ENCODE measurements around the gene SLC7A14.
A peak's percentile ranks its signal among the peaks of the same experiment; 100 is the strongest.

The SLC7A14 gene

GRCh38 chr3:170491901-170492300 is 94.0 kb downstream of the SLC7A14 start:
- TF ChIP-seq, protein P1, sequence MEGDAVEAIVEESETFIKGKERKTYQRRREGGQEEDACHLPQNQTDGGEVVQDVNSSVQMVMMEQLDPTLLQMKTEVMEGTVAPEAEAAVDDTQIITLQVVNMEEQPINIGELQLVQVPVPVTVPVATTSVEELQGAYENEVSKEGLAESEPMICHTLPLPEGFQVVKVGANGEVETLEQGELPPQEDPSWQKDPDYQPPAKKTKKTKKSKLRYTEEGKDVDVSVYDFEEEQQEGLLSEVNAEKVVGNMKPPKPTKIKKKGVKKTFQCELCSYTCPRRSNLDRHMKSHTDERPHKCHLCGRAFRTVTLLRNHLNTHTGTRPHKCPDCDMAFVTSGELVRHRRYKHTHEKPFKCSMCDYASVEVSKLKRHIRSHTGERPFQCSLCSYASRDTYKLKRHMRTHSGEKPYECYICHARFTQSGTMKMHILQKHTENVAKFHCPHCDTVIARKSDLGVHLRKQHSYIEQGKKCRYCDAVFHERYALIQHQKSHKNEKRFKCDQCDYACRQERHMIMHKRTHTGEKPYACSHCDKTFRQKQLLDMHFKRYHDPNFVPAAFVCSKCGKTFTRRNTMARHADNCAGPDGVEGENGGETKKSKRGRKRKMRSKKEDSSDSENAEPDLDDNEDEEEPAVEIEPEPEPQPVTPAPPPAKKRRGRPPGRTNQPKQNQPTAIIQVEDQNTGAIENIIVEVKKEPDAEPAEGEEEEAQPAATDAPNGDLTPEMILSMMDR (IDR thresholded peaks at IDR 0.05; ENCODE audit: low read depth, low read length) = no peak
- no peak for DNase-seq (ENCODE audit: extremely low read depth, low read depth)

DNA sequence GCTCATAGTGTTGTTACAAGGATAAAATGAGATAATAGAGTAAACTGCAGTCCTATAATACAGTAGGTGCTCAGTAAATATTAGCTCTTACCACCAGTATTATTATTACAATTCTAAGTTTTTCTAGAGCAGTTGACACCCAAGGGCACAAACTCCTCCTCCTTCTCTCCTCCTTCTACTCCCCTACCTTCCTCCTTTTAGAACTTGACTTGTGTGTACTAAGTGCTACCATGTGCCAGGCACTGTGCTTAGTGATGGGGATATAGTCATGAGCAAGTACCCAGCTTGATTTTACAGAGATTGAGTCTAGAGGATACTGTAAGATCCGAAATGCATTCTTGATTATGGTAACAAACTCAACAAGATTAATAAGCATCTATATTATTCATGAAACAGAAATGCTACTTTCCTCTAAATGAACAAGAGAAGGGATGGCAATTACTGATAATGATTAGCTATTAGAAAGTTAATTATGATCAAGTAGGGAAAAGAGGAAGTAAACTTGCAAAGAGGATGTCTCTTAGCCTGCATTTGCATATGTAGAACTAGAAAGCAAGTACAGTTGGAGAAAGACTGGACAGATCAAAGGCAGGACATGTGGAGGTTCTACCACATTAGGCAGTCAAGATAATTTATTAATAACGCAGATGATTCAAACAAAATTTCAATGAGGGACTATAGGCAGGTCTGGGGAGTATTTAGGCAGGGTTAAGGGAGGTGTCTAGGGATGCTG is 94.9 kb downstream of the SLC7A14 start:
- TF ChIP-seq, protein P1 (IDR thresholded peaks at IDR 0.05; ENCODE audit: low read depth, low read length) = no peak

GRCh38 chr3:170488802-170489201 is 97.1 kb downstream of the SLC7A14 start:
- TF ChIP-seq, protein P1 (IDR thresholded peaks at IDR 0.05; ENCODE audit: low read depth, low read length) = no peak; the same call in 1 of the 2 replicates
- DNase-seq (ENCODE audit: extremely low read depth, low read depth) = peak; percentile 81

More for the DNA sequence above, 94.9 kb downstream of the SLC7A14 start:
- DNase-seq (ENCODE audit: extremely low read depth, low read depth) = no peak

- no peak for DNase-seq (ENCODE audit: extremely low read depth, low read depth)
- TF ChIP-seq, protein P1 (IDR thresholded peaks at IDR 0.05; ENCODE audit: low read depth, low read length) = no peak
These were observed 98.8 kb downstream of the SLC7A14 start for GRCh38 chr3:170487031-170487430.

GRCh38 chr3:170486398-170486797 is 99.5 kb downstream of the SLC7A14 start:
- TF ChIP-seq, protein P1 (IDR thresholded peaks at IDR 0.05; ENCODE audit: low read depth, low read length) = no peak
- no peak for DNase-seq (ENCODE audit: extremely low read depth, low read depth)

GRCh38 chr3:170485696-170486095 is 100.2 kb downstream of the SLC7A14 start:
- TF ChIP-seq, protein P1 (IDR thresholded peaks at IDR 0.05; ENCODE audit: low read depth, low read length) = no peak
- no peak for DNase-seq (ENCODE audit: extremely low read depth, low read depth)

DNA sequence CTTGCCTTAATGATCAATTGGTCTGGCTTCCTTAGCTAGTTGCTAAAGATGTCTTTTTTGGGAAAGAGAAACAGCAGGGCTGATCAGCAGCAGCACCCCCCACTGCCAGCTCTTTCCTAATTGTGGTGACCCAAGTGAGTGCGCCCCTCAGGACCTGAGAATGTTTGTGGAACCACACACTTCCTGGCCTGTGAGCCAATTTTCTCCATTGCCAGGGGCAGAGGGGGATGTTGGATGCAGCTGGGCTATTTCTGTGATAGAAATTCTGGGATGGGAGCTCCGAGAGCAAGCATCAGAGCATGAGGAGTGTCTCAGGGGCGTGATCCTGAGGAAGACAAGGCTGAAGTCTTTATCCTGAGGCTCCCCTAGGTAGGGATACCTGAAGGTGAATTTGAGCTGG is 100.6 kb downstream of the SLC7A14 start:
- no peak for DNase-seq (ENCODE audit: extremely low read depth, low read depth)
- TF ChIP-seq, protein P1 (IDR thresholded peaks at IDR 0.05; ENCODE audit: low read depth, low read length) = no peak

Measured in AG09319 (cell line).